ENCODE measurements around the gene LRMDA. TPM values are rescaled to one million over a fixed set of nuclear protein-coding genes. Genes with fewer than 3 reads are reported as not detected.

LRMDA gene
- total RNA-seq, 3 donors from 2014 or later (not counting 1 experiment from before 2014, with no cell fraction given), result 1.4 to 2.4 (median 2.1) TPM

DNA sequence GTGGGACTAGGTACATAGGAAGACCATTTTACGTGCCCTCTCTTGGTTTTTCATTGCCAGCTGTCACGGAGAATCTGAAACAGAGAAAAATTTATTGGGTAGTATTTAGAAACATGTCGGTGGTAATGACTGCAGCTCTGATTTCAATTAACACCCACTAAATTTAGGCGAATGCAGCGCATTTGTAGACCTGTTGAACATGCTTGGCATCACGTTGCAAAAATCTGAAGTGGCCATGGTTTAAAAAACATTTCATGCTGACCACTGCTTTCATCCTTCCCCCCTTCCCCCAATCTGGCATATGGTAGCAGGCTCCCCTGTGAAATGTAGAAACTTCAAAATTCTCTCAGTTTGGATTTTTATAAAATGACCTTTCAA lies 34.0 kb downstream of the LRMDA start:
- peaks cover 0 to 3% of the 10 kb centered on the region in 2 donors for H3K27me3 Mint-ChIP-seq (ENCODE audit: low read depth in 2 of 2)
- Histone ChIP-seq H3K4me1 (ENCODE audit: control insufficient read depth, insufficient read depth, low read length) (no peaks in the 10 kb centered on the region), H3K27me3 (ENCODE audit: control insufficient read depth, insufficient read depth, low read length) (no peaks in the 10 kb centered on the region), H3K27ac (ENCODE audit: low read length) (no peak overlapping the region), H3K4me3 (ENCODE audit: low read length) (no peak overlapping the region), H3K9me3 (ENCODE audit: control insufficient read depth, insufficient read depth, low read length) (no peaks in the 10 kb centered on the region), H3K36me3 (ENCODE audit: control insufficient read depth, insufficient read depth, low read length) (no peaks in the 10 kb centered on the region)
- no peak overlapping the region for H3K4me3 Mint-ChIP-seq
- DNase-seq (no peak), ATAC-seq (no peak)
- no peak overlapping the region for H3K27ac Mint-ChIP-seq
- intact Hi-C loops (cut with micrococcal nuclease), result no loop called here
- TF ChIP-seq, protein P1, sequence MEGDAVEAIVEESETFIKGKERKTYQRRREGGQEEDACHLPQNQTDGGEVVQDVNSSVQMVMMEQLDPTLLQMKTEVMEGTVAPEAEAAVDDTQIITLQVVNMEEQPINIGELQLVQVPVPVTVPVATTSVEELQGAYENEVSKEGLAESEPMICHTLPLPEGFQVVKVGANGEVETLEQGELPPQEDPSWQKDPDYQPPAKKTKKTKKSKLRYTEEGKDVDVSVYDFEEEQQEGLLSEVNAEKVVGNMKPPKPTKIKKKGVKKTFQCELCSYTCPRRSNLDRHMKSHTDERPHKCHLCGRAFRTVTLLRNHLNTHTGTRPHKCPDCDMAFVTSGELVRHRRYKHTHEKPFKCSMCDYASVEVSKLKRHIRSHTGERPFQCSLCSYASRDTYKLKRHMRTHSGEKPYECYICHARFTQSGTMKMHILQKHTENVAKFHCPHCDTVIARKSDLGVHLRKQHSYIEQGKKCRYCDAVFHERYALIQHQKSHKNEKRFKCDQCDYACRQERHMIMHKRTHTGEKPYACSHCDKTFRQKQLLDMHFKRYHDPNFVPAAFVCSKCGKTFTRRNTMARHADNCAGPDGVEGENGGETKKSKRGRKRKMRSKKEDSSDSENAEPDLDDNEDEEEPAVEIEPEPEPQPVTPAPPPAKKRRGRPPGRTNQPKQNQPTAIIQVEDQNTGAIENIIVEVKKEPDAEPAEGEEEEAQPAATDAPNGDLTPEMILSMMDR (IDR thresholded peaks at IDR 0.05), result no peak
- WGBS (ENCODE audit: insufficient coverage), result 86% methylated on average over 6 of the region's 6 CpGs
- H3K9me3 Mint-ChIP-seq, result no peaks in the 10 kb centered on the region
- no peaks in the 10 kb centered on the region for H3K36me3 Mint-ChIP-seq
- H3K4me1 Mint-ChIP-seq, result no peaks in the 10 kb centered on the region

DNA sequence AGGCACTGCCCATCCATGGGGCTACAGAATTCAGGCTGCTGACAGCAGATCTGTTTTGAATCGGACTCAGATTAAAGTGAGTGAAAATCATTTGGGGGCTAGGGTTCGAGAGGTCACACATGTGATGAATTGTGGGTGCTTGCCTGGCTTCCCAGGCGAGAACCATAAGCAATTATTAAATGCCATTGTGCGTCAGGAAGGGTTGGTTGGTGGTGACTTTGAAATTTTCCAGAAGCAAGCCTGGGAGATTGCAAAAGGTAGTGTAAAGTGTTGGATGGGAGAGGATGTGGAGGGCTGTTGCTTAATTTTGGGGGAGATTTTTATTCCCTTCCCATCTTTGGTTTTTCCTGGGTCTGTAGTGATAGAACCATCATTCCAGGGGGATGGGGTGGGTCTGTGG lies 34.6 kb downstream of the LRMDA start:
- Histone ChIP-seq H3K4me3 (ENCODE audit: low read length) (no peak overlapping the region), H3K27ac (ENCODE audit: low read length) (no peak overlapping the region), H3K27me3 (ENCODE audit: control insufficient read depth, insufficient read depth, low read length) (no peaks in the 10 kb centered on the region), H3K36me3 (ENCODE audit: control insufficient read depth, insufficient read depth, low read length) (no peaks in the 10 kb centered on the region), H3K4me1 (ENCODE audit: control insufficient read depth, insufficient read depth, low read length) (no peaks in the 10 kb centered on the region), H3K9me3 (ENCODE audit: control insufficient read depth, insufficient read depth, low read length) (no peaks in the 10 kb centered on the region)
- 83% methylated on average over 4 of the region's 4 CpGs for WGBS (ENCODE audit: insufficient coverage)
- H3K9me3 Mint-ChIP-seq, result no peaks in the 10 kb centered on the region
- TF ChIP-seq, protein P1 (IDR thresholded peaks at IDR 0.05), result no peak
- H3K27me3 Mint-ChIP-seq (ENCODE audit: low read depth in 2 of 2), result peaks cover 0 to 3% of the 10 kb centered on the region in 2 donors
- H3K4me3 Mint-ChIP-seq, result no peak overlapping the region
- H3K4me1 Mint-ChIP-seq, result no peaks in the 10 kb centered on the region
- no peak overlapping the region for H3K27ac Mint-ChIP-seq
- no peaks in the 10 kb centered on the region for H3K36me3 Mint-ChIP-seq
- intact Hi-C loops (cut with micrococcal nuclease), result no loop called here
- ATAC-seq (no peak), DNase-seq (no peak)

DNA sequence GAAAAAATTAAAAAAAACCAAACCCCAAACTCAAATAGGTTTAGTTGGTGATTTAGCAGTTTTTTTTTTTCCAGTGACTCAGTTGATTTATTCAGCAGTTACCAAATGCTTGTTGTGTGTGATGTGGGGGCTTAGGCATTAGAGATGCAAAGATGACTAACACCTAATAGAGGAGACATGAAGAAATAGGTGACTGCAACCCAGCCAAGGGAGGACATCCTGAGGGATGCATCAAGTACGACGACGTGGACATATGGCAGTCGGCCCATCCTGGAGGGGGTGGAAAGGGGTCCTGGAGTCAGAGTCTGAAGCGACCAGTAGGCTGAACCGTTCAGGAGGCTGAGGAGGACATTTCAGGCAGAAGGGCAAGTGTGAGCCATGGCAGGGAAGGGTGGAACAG lies 35.5 kb downstream of the LRMDA start:
- ATAC-seq, result no peak

DNA sequence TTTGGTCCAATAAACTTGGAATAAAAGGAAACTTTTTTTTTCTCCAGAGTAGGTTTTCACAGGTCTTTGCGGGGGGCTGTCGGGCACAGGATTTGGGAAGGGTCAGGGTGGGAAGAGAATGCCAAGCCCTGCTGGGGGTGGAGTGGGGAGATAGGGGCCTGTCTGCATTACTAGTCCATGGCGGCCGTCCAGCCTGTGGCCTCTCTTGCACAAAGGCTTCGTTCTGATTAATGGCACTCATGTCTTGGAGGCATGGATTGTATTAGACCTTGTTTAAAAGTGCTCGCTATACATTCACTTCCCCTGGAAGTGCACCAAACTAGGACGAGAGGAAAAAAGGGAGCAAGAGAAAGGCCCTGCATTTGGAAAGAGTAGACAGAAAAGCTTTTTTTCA lies 37.2 kb downstream of the LRMDA start:
- WGBS (ENCODE audit: insufficient coverage), result 89% methylated on average over 7 of the region's 7 CpGs
- intact Hi-C loops (cut with micrococcal nuclease), result no loop called here
- Histone ChIP-seq H3K36me3 (ENCODE audit: control insufficient read depth, insufficient read depth, low read length) (no peaks in the 10 kb centered on the region), H3K4me3 (ENCODE audit: low read length) (no peak overlapping the region), H3K27ac (ENCODE audit: low read length) (no peak overlapping the region), H3K4me1 (ENCODE audit: control insufficient read depth, insufficient read depth, low read length) (no peaks in the 10 kb centered on the region), H3K27me3 (ENCODE audit: control insufficient read depth, insufficient read depth, low read length) (no peaks in the 10 kb centered on the region), H3K9me3 (ENCODE audit: control insufficient read depth, insufficient read depth, low read length) (no peaks in the 10 kb centered on the region)
- Mint-ChIP-seq H3K27ac (no peak overlapping the region), H3K36me3 (no peaks in the 10 kb centered on the region), H3K9me3 (no peaks in the 10 kb centered on the region), H3K27me3 (ENCODE audit: low read depth in 2 of 2) (peaks cover 6 to 11% of the 10 kb centered on the region in 2 donors), H3K4me1 (no peaks in the 10 kb centered on the region), H3K4me3 (no peak overlapping the region)
- no peak for DNase-seq
- ATAC-seq, result no peak
- TF ChIP-seq, protein P1 (IDR thresholded peaks at IDR 0.05), result no peak

More for the DNA sequence above, 35.5 kb downstream of the LRMDA start:
- Mint-ChIP-seq H3K27ac (no peak overlapping the region), H3K4me3 (no peak overlapping the region), H3K27me3 (ENCODE audit: low read depth in 2 of 2) (peaks cover 0 to 3% of the 10 kb centered on the region in 2 donors), H3K4me1 (no peaks in the 10 kb centered on the region), H3K36me3 (no peaks in the 10 kb centered on the region), H3K9me3 (no peaks in the 10 kb centered on the region)
- Histone ChIP-seq H3K4me3 (ENCODE audit: low read length) (no peak overlapping the region), H3K4me1 (ENCODE audit: control insufficient read depth, insufficient read depth, low read length) (no peaks in the 10 kb centered on the region), H3K27ac (ENCODE audit: low read length) (no peak overlapping the region), H3K36me3 (ENCODE audit: control insufficient read depth, insufficient read depth, low read length) (no peaks in the 10 kb centered on the region), H3K9me3 (ENCODE audit: control insufficient read depth, insufficient read depth, low read length) (no peaks in the 10 kb centered on the region), H3K27me3 (ENCODE audit: control insufficient read depth, insufficient read depth, low read length) (no peaks in the 10 kb centered on the region)
- DNase-seq, result no peak
- intact Hi-C loops (cut with micrococcal nuclease), result no loop called here
- TF ChIP-seq, protein P1 (IDR thresholded peaks at IDR 0.05), result no peak
- WGBS (ENCODE audit: insufficient coverage), result 91% methylated on average over 6 of the region's 6 CpGs

Data from natural killer cell (primary cell).